SJCRH30 (cell line): Measurements from ENCODE around the gene SSC4D. TPM values are rescaled to one million over a fixed set of nuclear protein-coding genes. Genes with fewer than 3 reads are reported as not detected.

Experiments used
- DNase-seq, 2 experiments: peaks; one replicate each; pipeline ENCODE4 v3.0.0-alpha.2; 2015 to 2020
- H3K27ac ChIP-seq: fragments of 250-450 bp; sonication (Bioruptor Pico); 2 replicates; pipeline ENCODE4 v1.5.1; 2020; ENCODE audit warnings: mild to moderate bottlenecking, moderate library complexity
- H3K27me3 ChIP-seq: fragments of 250-450 bp; sonication (Bioruptor Pico); 2 replicates; pipeline ENCODE4 v1.5.1; 2020; ENCODE audit warnings: mild to moderate bottlenecking, moderate library complexity
- H3K36me3 ChIP-seq: fragments of 250-450 bp; sonication (Bioruptor Pico); 2 replicates; pipeline ENCODE4 v1.5.1; 2020; ENCODE audit warnings: mild to moderate bottlenecking, moderate library complexity
- H3K4me1 ChIP-seq: fragments of 250-450 bp; sonication (Bioruptor Pico); 2 replicates; pipeline ENCODE4 v1.5.1; 2020; ENCODE audit warnings: mild to moderate bottlenecking, moderate library complexity
- H3K4me3 ChIP-seq: fragments of 250-450 bp; sonication (Bioruptor Pico); 2 replicates; pipeline ENCODE4 v1.5.1; 2020; ENCODE audit warnings: mild to moderate bottlenecking, moderate library complexity
- H3K9me3 ChIP-seq: fragments of 250-450 bp; sonication (Bioruptor Pico); replicated peaks from 2 replicates; pipeline ENCODE4 v1.5.1; 2020; ENCODE audit warnings: mild to moderate bottlenecking, moderate library complexity
- total RNA-seq: library from RNA; depleted of rRNA; stranded (reverse); fragments of >200 nt; shearing (Covaris generic); gene quantifications from 2 replicates; pipeline ENCODE4 v1.2.3, GENCODE V29; 2014; rRNA removed

Gene SSC4D
- total RNA-seq, 1 experiment from 2014 or later: 1.8 TPM

DNA sequence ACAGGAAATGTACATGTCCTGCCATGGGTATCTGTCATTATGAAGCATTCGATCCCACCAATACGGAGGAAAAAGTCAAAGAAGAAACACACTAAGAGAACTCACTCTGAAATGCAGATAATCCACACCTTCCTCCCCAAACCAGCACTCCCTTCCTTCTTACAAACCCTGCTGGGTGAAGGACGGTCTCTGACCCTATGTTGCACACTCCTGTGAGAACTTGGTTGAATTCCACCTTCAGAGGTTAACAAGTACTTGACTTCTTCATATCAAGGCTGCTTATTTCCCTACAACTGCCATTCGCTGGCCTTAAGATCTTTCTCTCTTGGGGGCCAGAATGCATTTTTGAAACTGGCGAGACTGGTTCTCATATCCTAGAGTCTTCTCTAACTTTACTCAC, 67.3 kb downstream of the SSC4D start:
- DNase-seq: no peak
- Histone ChIP-seq H3K4me1 (no peaks in the 10 kb centered on the region), H3K27ac (no peak overlapping the region), H3K36me3 (peaks cover 81% of the 10 kb centered on the region), H3K4me3 (no peak overlapping the region), H3K9me3 (no peaks in the 10 kb centered on the region), H3K27me3 (no peaks in the 10 kb centered on the region)

GRCh38 chr7:76340617-76341131, 68.8 kb downstream of the SSC4D start:
- peaks cover 77% of the 10 kb centered on the region for H3K36me3 ChIP-seq
- no peak overlapping the region for H3K27ac ChIP-seq

More at GRCh38 chr7:76340617-76341131, 68.8 kb downstream of the SSC4D start:
- Histone ChIP-seq H3K27me3 (no peaks in the 10 kb centered on the region), H3K4me3 (no peak overlapping the region), H3K9me3 (no peaks in the 10 kb centered on the region), H3K4me1 (no peaks in the 10 kb centered on the region)
- no peak for DNase-seq

Other genes starting within 250 kb of the SSC4D start
- gene SRRM3, start 207.8 kb downstream of the SSC4D start, total RNA-seq: 0.43 and 0.51 TPM in 2 replicates
- 116 and 118 TPM in 2 replicates for gene HSPB1, start 107.0 kb downstream of the SSC4D start, total RNA-seq
- 180 and 190 TPM in 2 replicates for gene YWHAG, start 50.7 kb downstream of the SSC4D start, total RNA-seq
- 0.99 and 1.8 TPM in 2 replicates for gene ZP3, start 15.3 kb upstream of the SSC4D start, total RNA-seq
- 10.6 and 11.5 TPM in 2 replicates for gene DTX2, start 52.0 kb upstream of the SSC4D start, total RNA-seq
- 0.33 and 0.69 TPM in 2 replicates for gene UPK3B, start 100.9 kb upstream of the SSC4D start, total RNA-seq
- gene SPDYE16, start 133.6 kb upstream of the SSC4D start, total RNA-seq: 0.10 TPM in 1 of 2 replicates, not detected in the other
- gene POMZP3, start 217.6 kb upstream of the SSC4D start, total RNA-seq: 15.3 and 16.2 TPM in 2 replicates